Measurements from ENCODE around the gene PTK6.

The PTK6 gene

DNA sequence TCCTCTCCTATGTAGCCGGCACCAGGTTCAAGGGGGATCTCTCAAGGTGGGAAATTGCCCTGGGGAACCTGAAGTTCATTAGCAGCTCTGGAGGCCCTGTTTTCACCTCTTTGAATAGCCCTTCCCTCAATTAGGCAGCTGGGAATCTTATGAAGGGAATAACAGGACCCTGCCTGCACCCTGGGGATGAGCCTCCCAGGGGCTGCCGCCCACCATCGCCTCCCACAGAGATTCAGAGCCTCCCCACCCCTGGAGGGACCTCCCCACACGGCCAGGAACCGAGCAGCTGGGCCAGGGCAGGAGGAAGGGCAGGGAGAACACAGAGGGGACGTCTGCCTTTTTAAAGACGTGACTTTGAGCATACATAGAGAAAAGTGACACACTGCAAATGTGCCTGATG, 33.7 kb downstream of the PTK6 start:
- no peak for DNase-seq

- no peak for DNase-seq
These were observed 34.5 kb downstream of the PTK6 start for GRCh38 chr20:63502671-63503172.

DNA sequence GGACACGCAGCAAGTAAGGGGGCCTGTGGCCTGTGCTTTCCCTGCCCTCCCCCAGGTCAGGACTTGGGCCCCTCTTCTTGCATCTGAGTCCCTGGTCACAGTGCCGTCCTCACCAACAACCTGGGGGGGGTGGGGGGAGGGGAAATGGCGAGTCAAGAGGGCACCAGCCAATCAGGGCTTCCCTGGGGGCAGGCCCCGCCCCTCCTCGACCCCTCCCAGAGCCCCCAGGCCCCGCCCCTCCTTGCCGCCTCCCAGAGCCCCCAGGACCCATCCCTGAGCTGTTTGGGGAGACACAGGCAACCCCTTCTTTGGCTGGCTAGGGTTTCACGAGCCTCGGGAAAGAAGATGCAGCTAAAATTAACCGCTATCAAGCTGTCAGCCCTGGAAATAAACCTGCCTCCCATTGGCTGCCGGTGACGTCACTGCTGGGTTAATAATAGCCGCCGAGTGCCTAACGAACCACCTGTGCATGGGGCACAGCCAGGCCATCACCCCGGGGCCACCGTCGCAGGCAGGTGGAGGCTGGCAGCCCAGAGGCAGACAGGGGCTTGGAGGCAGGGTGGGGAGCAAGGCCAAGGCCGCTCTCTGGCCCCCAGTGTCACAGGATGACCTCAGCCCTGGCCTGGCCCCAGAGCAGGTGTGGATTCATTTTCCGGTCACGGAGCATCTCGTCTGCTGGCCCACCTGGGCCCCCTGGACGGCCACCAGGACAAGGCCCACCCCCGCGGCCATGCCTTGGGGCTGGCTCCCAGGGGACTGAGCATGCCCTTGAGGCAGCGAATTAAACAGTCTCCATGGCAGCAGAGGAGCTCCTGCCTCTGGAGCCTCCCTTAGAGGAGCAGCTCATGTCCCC, 35.1 kb downstream of the PTK6 start:
- DNase-seq = no peak

DNA sequence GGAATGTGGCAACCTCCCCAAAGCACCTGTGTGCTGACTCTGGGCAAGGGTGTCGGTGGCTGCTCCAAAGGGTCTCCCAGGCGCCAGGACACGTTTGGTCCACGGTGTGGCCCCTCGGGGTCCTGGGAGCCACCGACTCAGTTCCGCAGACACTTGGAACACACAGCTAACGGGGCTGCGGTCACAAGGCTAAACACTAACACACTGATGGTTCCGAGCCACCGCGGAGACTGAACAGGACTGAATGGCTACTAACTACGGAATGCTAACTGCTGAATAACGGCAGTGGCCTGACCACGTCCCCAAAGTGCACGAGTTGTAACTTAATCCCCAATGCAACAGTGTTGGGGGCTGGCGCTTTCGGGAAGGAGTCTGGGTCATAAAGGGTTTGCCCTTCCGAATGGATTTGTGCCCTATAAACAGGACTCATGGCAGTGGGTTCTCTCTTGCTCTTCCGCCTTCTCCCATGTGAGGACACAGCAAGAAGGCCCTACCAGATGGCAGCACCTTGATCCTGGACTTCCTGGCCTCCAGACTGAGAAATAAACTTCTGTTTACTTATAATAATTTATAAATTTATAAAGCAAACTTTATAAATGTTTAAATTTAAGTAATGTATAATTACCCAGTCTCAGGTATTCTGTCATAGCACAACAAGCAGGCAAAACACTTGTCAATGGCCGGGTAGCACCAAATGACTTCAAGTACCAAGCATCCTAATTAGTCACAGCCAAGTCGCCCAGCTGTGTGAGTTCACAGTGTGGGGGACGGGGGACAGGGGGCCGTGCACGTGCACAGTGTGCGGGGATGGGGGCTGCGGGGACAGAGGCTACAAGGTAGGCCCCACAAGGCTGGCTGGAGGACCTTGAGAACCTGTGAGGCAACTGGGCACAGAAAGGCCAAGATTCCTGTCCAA, 36.0 kb downstream of the PTK6 start:
- no peak for DNase-seq

DNA sequence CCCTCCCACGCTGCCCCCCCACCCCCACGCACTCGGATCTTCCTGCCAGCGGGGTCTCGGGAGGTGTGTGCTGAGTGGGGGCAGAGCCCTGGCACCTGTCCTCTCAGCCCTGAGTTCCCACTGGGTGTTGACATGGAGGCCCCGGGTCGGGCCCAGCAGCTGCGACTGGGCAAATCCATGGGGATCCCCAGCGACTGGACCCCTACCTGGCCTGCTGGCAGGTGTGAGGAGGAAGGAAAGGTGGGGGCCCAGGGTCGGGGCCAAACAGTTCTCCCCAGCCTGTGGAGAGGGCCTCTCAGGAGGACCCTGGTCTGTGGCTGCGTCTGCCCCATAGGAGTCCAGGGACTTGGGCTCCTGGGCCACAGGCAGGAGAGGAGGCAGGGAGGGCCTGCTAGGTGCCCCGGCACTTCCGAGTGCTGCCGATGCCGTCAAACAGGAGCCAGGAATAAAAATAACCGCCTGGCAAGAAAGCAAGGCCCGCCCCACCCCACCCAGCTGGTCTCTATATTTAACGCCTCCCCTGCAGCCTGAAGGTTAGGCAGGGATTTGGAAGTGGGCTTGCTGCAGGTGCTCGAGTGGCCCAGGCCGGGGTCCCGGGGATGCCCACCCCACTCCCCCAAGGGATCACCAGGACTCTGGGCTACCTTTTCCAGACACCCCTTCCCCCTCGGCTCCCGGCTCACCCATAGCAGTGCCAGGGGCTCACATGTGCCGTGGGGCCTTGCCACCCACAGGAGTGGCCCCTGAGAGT, 36.9 kb downstream of the PTK6 start:
- no peak for DNase-seq

- no peak for DNase-seq
These were observed 37.7 kb downstream of the PTK6 start for GRCh38 chr20:63499338-63499969.

DNA sequence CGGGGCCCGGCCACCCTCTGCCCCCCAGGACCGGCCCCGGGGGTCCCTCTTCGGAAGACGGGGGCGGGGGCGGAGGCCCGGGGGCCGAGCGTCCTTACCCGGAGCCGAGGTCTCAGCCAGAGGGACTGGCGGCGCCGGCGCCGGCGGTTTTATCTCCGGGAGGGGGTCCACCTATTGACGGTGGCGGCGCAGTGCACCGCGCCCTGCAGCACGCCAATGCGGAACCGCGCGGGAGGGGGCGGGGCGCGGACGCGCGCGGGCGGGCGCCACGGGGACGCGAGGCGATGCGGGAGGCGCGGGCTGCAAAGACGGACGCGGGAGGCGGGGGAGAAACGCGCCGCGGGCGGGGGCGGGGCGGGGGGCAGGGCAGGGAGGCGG, 38.2 kb downstream of the PTK6 start, which contains the start of gene EEF1A2:
EEF1A2 (minus strand) TSS at position 124 of the 378 bp plus-strand sequence. CDS start 1,320 bp downstream, outside the sequence.
- peak; percentile 68 for DNase-seq

GRCh38 chr20:63497946-63498935, 38.9 kb downstream of the PTK6 start:
- DNase-seq = no peak

DNA sequence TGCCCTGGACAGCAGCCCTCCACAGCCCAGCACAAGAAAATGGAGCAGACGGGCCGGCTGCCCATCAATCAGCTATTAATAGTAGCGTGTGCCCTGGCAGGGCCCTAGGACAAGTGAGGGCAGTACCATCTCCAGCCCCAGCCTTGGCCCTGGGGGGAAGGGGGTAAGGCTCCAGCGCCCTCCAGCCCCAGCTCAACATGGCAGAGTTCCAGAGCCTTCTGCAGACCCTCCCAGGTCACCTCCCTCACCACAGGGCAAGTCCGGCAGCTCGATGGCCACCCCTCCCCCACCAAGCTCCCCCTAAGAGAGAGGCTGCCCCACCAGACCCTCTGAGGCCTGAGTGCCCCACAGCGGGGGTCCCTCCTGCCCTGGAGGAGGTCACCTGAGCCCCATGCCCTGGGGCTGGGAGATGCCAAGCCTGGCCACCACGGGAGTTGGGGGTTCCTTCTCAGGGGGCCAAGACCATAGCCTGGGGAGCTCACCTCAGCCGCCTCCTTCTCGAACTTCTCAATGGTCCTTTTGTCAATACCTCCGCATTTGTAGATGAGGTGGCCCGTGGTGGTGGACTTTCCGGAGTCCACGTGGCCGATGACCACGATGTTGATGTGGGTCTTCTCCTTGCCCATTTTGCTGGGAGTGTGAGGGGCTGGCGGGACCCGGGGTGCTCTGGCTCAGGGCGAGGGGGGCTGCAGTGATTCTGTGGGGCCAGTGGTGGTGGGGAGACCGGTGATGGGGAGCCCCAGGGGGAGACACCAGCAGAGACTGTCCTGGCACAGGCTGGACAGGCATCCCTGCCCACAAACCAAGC, 39.8 kb downstream of the PTK6 start:
- no peak for DNase-seq

DNA sequence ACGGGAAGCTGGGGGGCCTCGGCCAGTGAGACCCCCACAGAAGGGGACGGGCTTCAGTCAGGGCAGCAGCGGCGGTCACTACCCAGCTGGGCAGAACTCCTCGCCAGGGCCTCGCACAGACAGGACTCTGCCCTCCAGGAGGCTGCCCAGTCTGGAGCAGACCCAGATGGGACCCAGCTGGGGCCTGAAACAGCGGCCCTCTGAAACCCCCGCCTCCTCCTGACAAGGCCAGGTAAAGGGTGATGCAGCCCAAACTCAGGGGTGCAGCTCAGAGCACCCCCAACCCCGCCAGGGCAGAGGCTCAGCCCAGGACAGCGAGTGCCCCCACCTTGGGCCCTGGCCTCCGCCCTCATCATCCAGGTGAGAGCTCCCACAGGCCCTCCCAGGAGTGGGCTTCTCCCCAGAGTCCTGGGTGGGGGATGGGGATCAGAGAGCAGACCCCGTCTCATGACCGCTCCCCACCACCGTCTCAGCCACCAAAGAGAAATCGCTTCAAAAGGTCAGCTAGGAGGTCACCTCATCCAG, 40.5 kb downstream of the PTK6 start:
- DNase-seq = no peak

DNA sequence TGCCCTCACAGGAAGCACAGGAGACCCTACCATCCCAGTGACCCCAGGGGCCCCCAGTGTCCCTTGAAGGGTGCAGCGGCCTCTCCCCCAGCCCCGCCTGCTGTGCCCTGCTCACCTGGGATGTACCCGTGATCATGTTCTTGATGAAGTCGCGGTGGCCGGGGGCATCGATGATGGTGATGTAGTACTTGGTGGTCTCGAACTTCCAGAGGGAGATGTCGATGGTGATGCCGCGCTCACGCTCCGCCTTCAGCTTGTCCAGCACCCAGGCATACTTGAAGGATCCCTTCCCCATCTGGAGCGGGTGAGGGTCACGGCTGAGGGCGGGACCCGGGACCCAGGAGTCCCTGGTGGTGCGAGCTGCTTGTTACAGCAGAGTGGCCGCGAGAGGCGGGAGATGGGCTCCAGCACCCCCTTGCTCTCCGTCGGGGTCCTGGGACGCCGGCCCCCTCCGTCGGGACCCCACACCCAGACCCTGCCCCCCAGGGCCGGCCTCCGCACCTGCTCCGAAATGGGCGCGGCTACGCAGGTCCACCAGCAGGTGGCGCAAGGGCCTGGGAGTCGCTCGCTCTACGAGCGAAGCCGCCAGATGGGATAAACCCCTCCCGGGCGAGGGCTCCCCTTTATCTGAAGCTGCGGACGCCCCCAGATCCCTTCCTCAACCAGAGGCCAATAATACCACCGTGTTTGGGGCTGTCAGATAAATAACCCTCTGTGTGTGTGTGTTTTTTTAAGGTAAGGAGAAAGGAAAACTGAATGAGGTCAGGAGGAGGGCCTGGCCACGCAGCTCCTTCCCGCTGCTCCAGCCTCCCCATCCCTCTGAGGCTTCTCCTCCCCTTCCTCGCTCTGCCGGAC, 41.2 kb downstream of the PTK6 start:
- peak; percentile 82 for DNase-seq

DNA sequence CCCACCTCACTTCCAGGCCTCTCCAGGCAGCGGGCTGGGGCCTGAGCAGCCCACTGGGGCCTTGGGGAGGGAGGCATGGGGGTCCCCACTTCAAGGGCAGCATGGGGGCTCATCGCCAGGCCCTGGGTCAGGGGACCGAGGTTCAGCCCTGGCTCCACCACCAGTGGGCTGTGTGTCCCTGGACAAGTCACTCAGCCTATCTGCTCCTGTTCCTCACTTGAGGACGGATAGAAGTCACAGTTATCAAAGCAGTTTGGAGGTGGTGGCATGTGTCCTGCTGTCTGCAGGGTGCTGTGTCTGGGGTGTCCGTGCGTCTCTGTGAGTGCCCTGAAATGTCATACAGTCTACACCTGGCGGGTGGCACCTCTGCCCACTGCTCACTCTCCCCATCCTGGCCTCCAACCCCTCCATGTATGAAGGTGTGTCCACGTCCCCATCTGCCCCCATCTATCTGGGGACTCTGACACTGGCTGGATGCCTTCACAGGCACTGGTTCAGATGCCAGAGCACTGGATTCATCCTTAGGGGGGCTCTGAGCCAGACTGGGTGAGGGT, 41.9 kb downstream of the PTK6 start:
- DNase-seq = no peak

DNA sequence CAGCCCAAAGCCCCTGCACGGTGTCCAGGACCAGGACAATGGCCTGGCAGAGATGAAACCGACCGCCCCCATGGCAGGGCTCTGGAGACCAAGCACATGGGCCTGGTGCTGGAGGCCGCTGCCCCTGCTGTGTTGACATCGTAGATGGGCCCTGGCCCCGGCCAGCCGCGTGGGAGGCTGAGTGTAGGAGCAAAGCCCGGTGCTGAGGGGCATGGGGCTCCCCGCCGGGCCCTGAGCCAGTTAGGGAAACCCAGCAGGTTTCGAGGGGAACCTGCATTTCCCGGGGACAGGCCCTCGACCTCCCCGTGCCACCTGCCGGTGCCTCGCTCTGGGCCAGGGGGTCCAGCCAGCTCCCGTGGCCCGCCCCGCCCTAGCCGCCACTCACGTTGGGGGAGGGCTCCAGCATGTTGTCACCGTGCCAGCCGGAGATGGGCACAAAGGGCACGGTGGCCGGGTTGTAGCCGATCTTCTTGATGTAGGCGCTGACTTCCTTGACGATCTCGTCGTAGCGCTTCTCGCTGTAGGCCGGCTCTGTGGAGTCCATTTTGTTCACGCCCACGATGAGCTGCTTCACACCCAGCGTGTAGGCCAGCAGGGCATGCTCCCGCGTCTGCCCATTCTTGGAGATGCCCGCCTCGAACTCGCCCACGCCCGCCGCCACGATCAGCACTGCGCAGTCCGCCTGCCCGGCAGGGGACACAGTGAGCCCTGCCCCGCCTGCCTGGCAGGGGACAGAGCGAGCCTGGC, 42.6 kb downstream of the PTK6 start:
- DNase-seq = no peak

GRCh38 chr20:63494084-63494419, 43.1 kb downstream of the PTK6 start:
- DNase-seq = no peak

DNA sequence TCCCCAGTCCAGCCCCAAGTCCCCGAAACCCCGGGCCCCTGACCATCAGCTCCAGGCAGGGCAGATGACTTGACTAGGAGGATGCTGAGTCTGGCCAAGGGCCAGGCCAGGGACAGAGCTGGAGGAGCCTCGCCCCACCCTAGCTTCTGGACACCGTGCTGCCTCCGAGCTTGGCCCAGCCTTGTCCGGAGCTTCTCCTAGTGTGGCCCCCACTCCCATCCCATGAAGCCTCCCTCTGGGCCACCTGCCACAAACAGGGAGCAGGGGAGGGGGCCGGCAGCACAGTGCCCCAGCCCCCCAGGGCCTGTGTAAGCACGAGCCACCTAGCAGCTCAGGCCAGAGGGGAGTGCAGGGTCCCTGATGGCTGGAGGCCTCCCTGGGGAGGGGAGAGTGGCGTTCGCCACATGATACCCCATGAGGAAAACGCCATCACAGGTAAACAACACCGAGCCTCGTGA, 43.6 kb downstream of the PTK6 start:
- DNase-seq = no peak

- DNase-seq = no peak
These were observed 44.2 kb downstream of the PTK6 start for GRCh38 chr20:63492982-63493381.

DNA sequence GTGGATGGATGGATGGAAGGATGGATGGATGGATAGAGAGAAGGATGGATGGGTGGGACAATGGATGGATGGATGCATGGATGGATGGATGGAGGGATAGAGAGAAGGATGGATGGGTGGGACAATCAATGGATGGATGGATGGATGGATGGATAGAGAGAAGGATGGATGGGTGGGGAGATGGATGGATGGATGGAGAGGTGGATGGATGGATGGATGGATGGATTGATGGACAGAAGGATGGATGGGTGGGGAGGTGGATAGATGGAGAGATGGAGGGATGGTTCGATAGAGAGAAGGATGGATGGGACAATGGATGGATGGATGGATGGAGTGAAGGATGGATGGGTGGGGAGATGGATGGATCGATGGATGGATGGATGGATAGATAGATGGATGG, 44.7 kb downstream of the PTK6 start:
- DNase-seq = no peak

Data from activated T-cell treated with anti-CD3 and anti-CD28 coated beads, Interleukin-2, amount 50 U/mL, for 1 hour (primary cell).